Mesenteric fat pad (tissue), 1 donor: ENCODE results near the gene SGCG. TPM values are rescaled to one million over a fixed set of nuclear protein-coding genes. Genes with fewer than 3 reads are reported as not detected.

Experiments used
- DNase-seq: peaks from one replicate; pipeline ENCODE4 v3.0.0-alpha.2; 2020; ENCODE audit warnings: low spot score
- total RNA-seq: library from RNA; stranded (reverse); fragmentation: NEBNext Ultra II Directional; extraction: Animal tissue kit (Norgen Biotek cat#: 25700); gene quantifications from one replicate; pipeline ENCODE4 v1.2.1, GENCODE V29; 2021
- donor health status: DM: yes; HTN: yes; CAD: no.

SGCG gene
- total RNA-seq, 1 donor from 2014 or later: 2.9 TPM

DNA sequence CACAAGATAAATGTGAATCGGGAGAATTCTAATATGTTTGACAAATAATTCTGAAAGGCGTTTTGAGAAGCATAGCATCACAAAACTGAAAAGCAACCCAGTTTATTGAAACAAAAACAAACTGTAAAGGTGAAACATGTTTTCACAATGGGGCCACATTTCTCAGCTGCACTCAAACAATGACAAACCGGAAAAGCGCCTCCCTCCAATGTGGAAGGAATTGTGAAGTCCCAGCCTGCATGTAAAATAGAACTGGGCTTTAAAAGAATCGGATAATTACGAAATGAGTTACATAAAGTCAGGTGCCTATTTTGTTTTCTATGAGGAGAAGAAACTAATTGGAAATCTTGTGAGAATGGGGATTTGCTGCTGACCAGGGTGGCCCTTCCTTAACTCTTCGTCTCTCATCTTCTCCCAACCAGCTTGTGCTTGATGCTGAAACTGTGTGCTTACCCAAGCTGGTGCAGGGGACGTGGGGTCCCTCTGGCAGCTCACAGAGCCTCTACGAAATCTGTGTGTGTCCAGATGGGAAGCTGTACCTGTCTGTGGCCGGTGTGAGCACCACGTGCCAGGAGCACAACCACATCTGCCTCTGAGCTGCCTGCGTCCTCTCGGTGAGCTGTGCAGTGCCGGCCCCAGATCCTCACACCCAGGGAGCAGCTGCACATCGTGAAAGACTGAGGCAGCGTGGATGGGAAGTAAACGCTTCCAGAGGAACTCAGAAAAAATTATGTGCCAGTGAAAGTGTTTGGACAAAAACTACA is 143.3 kb downstream of the SGCG start:
- DNase-seq: no peak

DNA sequence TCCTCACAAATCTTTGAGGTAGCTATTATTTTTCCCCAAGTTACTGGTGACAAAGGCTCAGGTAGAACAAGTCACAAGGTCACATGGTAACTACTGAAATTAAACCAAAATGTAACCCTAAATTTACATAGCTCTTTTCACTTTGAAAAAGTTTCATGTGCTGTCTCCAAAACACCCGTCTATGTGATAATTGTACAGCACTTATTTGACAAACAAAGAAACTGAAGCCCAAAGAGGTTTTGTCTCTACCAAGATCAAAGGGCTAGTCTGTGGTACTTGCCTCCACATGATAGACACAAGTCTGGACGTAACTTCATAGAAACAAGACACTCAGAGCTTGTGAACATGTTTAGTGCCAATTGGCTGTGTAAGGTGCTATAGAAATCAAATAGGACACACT is 144.4 kb downstream of the SGCG start:
- no peak for DNase-seq

- no peak for DNase-seq
These were observed 149.6 kb downstream of the SGCG start for GRCh38 chr13:23330356-23330755.

DNA sequence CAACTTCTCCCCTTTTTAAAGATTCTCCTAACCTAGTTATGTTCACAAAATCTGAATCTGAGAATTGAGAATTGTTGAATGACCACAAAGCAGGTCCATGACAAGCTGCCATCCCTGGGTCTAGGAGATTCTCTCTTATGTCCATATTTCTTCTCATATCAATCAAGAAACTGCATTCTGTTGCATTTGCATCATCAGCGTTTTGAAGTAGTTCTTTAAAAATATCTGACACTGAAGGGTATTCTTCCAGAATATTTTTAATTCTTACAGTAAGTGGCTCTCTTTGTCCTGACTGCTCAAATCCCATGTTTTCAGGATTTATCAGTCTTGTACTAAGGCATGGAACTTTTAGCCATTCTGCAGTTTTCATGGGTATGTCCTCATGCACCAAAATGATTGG is 158.4 kb downstream of the SGCG start:
- DNase-seq: no peak

DNA sequence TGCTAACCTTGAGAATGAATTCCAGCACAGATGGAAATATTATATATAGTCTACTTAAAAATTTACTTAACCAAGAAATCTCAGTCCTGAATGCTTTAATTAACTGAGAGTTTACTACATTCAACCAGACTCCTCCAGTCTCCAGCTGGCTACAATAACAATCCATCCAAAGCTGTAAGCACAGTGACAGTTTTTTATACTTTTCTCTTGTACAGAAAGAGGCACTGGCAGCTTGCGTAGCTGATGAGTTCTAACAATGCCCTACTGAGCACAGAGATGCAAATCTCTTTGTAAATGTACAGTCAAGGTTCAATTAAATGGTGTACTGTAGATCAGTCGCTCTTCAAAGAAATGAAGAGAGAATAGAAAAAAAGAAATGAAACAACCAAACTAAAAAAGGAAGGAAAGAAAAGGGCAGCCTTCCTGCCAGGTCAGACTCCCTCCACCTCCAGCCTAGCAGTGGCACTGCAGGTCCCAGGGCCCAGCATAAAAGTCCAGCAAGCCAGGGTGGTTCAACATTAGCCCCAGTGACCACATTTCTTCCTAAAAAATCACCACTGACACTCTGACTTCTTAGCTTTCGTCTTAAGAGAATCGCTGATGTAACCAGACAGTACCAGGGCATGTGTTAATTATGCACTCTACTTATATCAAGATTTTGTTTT is 164.3 kb downstream of the SGCG start:
- DNase-seq: no peak

DNA sequence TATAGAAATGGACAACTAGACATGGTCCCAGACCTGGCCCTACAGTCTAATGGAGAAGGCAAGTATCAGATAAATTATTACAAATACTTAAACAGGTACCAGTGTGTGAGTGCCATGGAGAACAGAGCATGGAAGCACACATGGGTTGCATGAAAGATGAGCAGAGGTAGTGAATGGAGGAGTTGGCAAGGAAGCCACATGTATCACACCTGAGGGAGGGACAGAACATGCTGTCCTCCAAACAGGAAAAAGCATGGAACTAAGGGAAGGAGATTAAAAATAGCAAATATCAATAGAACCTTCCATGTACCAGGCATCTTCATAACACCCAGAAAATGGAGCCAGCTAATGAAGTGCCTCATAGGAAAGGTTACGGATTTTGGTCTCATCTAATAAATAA is 166.8 kb downstream of the SGCG start:
- no peak for DNase-seq

GRCh38 chr13:23348262-23349127 is 167.7 kb downstream of the SGCG start:
- DNase-seq: no peak

DNA sequence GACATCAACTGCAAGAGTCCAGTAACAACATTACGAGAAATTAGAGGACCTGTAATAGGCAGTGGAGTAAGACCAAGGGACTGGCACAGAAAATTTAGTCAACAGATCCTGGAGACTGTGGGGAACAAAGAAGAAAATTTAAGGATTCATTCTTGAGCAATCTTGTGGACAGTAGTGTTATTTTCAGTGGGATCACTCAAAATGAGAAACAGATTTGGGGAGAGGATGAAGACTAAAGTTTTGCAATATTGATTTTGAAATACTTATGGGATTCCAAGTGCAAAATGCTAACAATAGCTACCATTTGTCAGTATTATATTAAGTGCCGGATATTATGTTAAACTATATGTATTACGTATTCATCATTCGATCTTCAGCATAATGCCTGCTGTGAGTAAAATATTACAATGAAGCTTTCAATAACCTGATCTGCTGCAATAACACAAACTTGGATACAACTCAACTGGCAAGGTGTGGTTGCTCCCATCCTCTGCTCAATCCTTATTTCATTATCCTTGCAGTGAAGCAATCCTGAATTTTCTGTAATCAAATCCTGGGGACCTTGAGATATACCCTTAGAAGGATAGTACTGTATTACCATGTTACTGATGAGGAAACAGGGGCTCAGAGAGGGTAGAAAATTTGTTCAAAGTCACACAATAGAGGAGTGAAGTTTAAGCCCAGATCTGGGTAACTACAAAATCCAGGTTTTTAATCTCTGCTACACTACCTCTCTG is 168.6 kb downstream of the SGCG start:
- DNase-seq: no peak

GRCh38 chr13:23350009-23350408 is 169.2 kb downstream of the SGCG start:
- DNase-seq: no peak

DNA sequence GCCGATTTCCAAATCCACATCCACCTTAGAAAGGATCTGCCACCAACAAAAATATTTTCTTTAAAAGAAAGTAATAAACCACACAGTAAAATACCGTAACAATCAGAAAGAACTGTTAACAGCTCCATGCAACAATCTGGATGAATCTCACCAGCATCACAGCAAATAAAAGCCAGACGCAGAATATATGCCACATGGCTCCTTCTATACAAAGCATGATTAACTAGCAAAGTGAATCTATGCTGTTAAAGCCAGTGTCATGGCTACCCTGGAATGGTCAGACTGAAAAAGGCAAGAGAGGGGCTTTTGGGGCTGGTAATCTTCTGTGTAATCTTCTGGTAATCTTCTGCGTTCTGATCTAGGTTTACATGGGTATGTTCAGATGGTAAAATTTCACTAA is 171.4 kb downstream of the SGCG start:
- DNase-seq: no peak

- DNase-seq: no peak
These were observed 173.7 kb downstream of the SGCG start for GRCh38 chr13:23354520-23354919.

DNA sequence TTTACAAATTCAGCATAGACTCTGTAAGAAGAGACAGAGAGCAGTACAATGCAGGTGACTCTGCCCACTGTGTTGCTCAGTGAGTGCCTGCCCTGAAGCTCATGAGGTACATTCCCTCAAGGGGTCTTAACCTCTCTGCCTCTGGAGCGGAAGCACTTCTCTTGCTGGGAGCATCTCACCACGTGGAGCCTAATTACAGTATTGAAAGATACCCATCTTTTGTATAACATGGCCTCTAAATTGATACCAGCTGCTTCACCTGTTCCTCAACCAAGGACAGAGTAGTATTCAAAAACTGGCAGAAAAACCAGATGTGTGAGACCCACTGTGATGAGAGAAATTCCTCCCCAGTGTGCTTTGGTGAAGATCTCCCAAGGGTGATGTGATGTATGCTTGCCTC is 175.6 kb downstream of the SGCG start:
- no peak for DNase-seq

GRCh38 chr13:23357349-23357748 is 176.6 kb downstream of the SGCG start:
- no peak for DNase-seq

GRCh38 chr13:23359882-23360281 is 179.1 kb downstream of the SGCG start:
- DNase-seq: no peak

DNA sequence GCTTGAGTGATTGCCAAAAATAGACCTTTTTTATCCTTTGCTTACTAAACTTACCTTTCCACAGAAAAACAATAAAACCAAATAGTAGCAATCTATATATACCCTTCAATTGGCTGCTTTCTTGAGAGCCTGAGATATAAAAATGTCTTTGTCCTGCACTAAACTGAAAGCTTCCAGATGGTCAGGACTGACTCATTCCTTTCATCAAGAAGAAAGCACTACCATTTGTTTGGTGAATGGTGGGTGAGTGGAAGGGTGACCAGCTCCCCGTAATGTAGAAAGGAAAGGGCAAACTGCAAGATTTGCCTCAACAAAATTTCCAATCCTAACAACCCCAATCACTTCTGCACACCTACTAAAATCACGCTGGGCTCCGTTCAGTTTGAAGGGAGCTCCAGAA is 184.9 kb downstream of the SGCG start:
- no peak for DNase-seq

GRCh38 chr13:23367907-23368306 is 187.1 kb downstream of the SGCG start:
- DNase-seq: no peak

GRCh38 chr13:23372264-23372906 is 191.6 kb downstream of the SGCG start:
- DNase-seq: no peak
